GM19463 (cell line): ENCODE measurements around the gene GRM2.
"Not testable (repeated sequence)": the region's sequence is repeated elsewhere in the genome, so short reads cannot be mapped to it uniquely, and the experiment has no call there.

Experiments
- ATAC-seq: cut with Tn5 transposase; IDR thresholded peaks from one replicate; pipeline ENCODE4 v1.9.1; 2021; ENCODE audit warnings: mild to moderate bottlenecking, moderate library complexity; ENCODE audit not compliant: unreplicated experiment

Gene GRM2

GRCh38 chr3:51721062-51721745 is 14.3 kb downstream of the GRM2 start:
- no peak for ATAC-seq

DNA sequence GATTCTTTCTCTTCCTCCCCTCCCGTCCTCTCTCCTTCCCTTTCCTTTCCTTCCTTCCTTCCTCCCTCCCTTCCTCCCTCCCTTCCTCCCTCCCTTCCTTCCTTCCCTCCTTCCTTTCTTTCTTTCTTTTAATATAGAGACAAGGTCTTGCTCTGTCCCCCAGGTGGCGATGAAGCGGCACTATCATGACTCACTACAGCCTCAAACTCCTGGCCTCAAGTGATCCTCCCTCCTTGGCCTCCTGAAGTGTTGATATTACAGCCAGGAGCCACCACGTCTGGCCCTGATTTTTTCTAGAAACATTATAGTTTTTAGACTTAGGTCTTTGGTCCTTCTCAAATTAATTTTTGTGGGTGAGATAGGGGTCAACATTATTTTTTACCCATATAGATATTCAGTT is 15.5 kb downstream of the GRM2 start:
- ATAC-seq = no peak

GRCh38 chr3:51727500-51727899 is 20.6 kb downstream of the GRM2 start:
- no peak for ATAC-seq

GRCh38 chr3:51729042-51729633 is 22.3 kb downstream of the GRM2 start:
- ATAC-seq = no peak

- no peak for ATAC-seq
These were observed 27.1 kb downstream of the GRM2 start for GRCh38 chr3:51733859-51734571.

DNA sequence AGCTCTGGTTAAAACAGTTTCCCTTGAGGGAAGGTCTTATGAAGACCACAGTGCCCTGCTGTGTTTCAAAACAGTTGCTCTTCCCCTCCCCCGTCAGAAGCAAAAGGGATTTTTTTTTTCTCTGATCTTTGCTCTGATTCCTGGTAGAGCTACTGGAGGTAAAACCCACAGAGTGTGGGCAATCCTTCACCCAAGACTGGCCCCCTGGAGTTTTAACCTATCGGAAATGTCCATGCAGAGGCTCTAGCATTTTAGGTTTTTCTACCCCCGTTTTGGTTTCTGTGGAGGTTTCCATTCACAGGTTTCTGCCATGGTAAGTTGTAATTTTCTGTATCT is 27.7 kb downstream of the GRM2 start:
- ATAC-seq = no peak

- no peak for ATAC-seq
These were observed 28.2 kb downstream of the GRM2 start for GRCh38 chr3:51735039-51735438.

- ATAC-seq = no peak
These were observed 29.1 kb downstream of the GRM2 start for GRCh38 chr3:51735950-51736349.

GRCh38 chr3:51739110-51739509 is 32.2 kb downstream of the GRM2 start:
- ATAC-seq = no peak

- not testable (repeated sequence) for ATAC-seq
These were observed 35.5 kb downstream of the GRM2 start for GRCh38 chr3:51742320-51742719.

GRCh38 chr3:51742978-51743377 is 36.1 kb downstream of the GRM2 start:
- not testable (repeated sequence) for ATAC-seq

- ATAC-seq = no peak
These were observed 41.0 kb downstream of the GRM2 start for GRCh38 chr3:51747840-51748239.

- no peak for ATAC-seq
These were observed 41.5 kb downstream of the GRM2 start for GRCh38 chr3:51748327-51748726.

DNA sequence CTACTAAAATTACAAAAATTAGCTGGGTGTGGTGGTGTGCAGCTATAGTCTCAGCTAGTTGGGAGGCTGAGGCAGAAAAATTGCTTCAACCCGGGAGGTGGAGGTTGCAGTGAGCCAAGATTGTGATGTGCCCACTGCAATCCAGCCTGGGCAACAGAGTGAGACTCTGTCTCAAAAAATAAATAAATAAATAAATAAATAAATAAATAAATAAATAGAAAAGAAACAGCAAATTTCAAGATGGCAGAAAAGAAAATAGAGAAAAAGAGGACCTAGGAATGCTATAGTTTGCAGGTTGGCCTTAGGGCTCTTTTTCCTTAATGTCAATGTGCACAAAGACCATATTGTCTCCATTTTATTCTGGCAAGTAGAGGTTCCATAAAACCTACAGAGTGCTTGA is 44.0 kb downstream of the GRM2 start:
- no peak for ATAC-seq

DNA sequence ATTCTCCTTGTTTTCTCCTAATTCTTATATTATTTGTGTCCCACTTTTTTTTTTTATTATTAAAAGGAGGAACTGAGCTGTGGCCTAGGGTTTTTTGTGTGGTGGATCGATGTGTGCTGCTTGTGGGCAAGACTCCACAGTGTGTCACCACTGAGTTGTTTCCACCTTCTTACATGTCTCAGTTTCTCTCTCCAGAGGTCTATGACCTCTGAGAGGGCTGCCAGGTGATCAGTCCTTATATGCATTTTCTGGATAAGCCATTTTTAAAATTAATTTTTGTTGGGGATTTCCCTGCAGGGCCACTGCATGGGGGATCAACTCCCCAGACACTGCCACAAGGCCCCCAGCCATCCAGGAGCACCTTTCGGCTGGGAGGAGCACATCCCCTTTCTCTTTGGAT is 44.4 kb downstream of the GRM2 start:
- no peak for ATAC-seq

DNA sequence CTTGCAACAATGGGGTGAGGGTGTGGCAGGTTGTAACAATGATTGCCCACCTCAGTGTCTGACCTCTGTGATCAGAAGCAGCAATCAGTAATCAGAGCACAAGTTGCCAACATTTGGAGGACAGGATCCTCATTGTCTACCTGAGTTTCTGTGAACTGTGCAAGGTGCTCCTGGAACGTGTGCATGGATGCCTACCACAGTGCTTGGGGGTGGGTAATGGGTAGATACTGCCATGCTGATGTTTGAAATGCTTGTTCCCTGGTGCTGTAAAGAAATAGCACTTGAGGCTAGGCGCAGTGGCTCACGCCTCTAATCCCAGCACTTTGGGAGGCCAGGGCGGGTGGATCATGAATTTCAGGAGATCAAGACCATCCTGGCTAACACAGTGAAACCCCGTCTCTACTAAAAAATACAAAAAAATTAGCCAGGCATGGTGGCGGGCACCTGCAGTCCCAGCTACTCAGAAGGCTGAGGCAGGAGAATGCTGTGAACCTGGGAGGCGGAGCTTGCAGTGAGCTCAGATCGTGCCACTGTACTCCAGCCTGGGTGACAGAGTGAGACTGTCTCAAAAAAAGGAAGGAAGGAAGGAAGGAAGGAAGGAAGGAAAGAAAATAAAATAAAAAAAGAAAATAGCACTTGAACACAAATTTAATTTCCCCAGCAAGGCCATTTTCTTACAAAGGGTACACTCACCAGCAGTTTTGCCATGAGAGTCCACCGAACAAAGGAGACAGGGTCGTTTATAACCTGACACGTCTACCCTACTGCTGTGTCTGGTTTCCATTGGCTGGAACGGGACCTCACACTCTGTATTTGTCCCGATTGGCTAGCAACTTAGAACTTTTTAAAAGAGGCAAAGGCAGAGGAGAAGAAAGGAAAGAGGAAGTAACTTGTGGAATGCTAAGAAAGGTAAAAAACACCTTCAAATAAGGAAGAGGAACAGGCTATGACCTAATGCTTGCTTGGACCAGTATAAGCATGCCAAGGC is 47.2 kb downstream of the GRM2 start:
- ATAC-seq = not testable (repeated sequence)

GRCh38 chr3:51759203-51759602 is 52.3 kb downstream of the GRM2 start:
- no peak for ATAC-seq
